Measurements from ENCODE around the gene ADAMTS9.
A peak's percentile ranks its signal among the peaks of the same experiment; 100 is the strongest.
"Not testable (repeated sequence)": the region's sequence is repeated elsewhere in the genome, so short reads cannot be mapped to it uniquely, and the experiment has no call there.

ADAMTS9 gene

DNA sequence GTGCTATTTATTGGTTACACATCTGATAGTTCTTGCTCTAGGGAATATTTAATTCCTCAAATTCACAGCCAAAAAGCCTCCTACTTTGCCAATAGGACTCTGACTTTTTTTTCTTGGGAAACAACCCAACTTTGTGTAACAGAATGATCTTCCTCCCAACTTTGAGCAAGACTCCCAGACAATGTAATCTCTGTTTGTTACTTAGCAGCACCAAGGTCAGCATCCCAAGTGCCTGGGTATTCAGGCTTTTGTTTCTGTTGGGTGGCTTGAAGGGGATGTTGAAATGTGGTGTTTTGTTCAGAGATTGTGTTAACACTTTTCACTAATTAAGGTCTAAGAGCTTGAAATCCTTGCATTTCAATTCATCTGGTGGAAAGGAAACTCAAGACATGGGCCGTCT is 115.8 kb downstream of the ADAMTS9 start:
- DNase-seq, result no peak

DNA sequence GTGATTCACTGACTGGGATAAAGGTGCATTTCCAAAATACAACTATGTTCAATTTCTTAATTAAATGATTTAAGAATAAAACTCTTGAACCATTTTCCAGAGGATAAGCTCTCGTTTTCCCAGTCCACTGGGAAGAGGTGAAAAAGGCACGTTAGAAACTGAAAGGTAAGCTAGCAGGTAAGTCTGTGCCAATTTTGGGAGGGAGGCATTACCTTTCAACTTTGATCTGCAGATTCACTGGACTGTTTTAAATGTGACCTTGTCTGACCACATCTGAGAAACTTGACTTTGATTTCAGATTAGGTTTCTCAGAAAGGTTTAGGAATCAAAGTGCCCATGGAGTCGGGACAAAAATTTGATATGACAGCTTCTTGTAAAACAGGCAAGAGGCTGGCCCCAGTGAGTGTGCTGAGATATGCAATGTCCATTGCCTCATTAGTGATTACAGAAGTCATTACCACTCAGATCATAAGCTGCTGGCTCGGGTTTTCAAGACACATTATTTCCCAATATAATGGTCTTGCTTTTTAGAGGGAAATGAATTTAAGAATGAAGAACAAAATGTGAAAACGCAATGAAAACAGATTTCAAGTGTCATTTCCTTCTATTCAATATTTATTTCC is 118.8 kb downstream of the ADAMTS9 start:
- DNase-seq, result peak; percentile 67

DNA sequence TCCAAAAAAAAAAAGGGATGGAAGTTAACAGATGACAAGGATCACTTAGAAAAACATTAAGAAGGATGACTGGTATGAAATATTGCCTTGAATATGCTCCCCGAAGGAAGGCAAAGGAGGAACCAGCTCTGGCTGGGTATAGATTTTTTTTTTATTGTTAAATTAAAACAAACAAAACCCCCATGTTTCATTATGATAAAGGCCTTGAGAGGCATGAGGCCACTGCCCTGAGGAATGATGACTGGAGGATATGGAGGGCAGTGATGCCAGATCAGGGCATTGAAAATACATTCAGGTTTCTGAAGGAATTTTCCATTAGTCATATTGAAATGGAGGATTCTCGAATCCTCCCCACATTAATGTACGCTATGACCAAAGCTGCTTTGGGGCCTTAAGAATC is 120.9 kb downstream of the ADAMTS9 start:
- DNase-seq, result no peak

DNA sequence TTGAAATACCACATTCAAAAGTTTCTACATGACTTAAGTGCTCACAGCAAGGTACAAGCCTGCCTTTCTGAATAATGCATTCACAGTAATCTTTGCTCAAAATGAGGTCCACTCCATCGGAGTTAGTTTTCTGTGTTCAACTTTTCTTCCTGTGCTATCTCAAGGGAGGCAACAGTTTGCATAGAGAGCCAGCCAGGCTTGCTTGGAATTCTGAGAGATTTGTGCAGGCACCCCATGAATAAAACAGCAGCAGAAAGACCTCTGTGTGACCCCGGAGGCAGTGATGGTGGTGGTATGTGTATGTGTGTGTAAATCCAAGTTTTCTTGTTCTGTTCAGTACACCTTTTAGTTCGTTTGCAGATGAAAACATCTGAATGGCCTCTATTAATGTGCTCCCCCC is 124.0 kb downstream of the ADAMTS9 start:
- DNase-seq, result peak; percentile 69

DNA sequence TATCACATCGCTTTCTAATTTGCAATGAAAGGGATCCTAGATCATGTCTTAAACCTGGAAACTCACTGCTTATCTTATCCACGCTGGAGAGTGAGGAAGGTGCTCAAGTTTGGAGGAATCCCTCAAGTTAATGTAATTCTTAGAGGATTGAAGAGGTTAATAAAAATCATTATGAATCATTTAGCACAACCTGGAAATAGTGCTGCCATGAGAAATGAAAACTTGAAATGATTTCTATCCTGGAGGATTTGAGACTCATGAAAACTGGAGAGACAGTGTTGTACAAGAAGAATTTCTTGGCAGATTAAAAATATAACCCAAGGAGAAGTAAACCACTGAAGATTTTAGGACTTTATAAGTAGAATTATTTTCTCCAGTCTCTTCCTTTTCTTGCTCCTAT is 125.9 kb downstream of the ADAMTS9 start:
- DNase-seq, result no peak

DNA sequence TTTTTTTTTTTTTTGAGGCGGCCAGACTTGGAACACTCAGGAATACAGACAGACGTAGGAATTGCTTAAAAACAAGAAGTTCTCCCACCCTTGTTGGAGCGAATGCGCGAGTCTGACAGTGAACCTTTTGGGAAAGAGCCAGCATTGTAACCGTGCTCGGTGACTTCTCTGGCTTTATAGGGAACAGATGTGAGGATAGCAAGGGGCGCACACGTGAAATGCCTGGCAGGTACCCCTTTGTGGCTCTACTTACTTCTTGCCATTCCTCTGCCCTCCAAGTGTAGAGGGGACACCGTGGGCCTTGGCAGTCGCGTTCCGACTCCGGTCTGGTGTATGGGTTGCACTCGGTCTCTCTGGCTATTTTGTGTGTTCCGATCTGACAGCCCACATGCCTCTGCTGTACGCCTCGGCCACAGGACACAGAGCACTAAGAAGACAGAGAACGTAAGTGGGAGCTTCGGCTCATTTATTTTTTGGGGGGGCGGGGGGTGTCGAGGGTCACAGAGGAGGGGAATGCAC is 126.4 kb downstream of the ADAMTS9 start:
- peak; percentile 55 for DNase-seq

DNA sequence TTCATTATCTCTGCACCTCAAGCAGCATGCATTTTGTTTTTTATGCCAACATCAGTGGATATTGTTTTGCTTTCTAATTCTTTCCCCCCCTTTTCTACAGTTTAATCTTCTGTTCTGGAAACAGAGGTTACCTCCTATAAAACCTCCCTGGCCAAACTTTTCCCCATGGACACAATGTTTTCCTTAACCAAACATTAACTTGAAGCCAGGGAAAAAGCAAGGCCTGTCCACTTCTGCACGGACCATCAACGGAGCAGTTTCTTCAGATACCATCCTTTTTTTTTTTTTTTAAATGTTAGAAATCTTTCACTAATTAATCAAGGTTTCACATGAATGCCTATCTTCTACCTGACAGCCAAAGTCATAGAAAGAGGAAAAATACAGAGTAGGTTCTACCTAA is 127.0 kb downstream of the ADAMTS9 start:
- DNase-seq, result no peak

DNA sequence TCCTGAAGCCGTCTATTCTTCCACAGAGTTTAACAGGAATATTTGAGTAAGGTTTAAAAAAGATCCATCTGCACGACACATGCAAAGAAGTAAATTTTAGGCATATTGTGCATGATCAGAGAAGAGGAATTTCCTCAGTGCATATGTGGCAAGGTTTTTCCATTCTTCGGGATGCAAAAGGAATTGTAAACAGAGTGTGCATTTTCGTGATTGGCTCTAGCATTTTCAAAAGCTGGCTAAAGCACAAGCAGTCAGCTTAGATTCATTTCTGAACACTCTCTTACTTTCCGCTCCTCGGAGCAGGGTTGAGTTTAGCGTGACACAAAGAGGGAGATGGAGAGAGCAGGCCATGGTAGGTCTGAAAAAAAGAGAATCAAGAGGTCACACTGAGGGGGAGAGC is 128.2 kb downstream of the ADAMTS9 start:
- peak; percentile 62 for DNase-seq

DNA sequence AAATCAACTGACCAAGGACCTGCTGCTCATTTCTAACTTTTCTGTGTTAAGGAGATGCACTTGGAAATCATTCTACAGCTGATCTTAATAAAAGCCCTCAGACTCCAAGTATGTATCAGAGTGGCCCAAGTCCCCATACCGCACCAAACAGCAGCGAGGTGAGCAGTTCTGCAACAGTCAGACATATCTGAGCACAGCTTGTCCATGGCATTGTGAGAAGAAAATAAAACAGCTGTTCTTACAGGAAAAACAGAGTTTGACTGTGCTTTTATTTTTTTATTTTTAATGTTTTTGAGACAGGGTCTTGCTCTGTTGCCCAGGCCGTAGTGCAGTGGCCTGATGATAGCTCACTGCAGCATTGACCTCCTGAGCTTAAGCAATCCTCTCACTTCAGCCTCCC is 131.8 kb downstream of the ADAMTS9 start:
- DNase-seq, result no peak

DNA sequence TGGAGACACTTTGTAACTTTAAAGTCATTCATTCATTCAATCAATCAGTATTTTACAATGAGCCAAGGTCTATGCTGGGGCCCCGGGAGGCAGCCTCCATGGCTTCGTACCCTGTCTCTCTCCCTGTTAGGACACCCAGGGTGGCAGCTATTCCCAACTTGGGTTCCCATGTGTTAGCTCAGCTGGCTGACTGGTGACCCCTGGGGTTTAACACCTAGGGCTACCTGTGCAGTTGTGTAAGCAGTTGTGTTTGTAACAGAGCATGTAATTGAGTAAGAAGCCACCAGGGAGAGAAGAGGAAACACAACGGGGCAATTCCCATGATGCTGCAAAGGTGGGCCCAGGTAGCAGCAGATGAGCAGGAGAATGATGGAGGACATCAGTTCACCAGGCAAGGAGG is 132.4 kb downstream of the ADAMTS9 start:
- DNase-seq, result no peak

DNA sequence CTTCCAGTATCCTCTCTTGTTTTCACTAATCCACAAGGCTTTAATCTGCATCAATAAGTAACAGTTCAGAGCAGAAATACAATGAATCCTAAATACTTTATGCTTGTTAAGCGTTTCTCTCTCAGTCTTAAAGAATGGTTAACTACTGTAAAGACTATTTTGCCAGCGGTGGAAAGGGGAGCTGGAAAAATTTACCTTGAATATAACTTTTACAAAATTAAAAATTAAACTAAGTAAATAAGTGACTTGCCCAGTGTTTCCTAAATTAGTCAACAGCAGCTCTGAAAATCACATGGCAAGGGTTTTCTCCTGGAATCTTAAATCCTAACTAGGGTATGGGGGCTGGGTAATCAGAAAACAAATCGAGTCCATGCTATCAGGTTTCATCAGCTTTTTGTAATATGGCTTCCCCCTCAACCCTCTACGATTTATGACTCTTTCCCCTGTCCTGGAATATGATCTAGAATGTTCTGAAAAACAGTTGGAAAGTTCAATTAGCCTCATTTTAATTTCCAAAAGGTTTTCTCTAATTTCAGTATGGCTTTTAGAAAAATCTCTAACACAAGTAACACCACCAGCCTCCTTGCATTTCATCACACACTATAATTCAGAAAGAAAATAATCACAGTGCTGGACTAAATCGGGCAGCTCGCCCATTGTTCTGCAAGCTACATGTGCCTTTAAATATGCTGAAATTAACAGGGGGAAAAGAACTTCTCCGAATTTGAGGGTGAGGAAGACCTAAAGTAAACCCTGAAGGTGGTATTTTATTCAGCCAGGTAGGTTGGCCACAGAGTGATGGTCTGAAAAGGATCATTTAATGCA is 133.5 kb downstream of the ADAMTS9 start:
- DNase-seq, result peak; percentile 22

DNA sequence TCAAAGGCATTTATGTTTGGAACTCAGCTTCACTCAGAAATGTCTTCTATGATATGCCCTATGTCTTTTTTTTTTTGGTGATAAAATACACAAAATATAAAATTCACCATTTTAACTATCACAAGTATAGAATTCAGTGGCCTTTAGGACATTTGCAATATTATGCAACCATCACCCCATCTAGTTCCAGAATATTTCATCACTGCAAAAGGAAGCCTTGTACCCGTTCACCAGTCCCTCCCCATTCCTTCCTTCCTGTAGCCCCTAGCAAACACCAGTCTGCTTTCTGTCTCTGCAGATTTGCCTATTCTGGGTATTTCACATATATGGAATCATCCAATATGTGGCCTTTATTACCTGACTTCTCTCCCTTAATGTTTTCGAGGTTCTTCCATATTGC is 134.8 kb downstream of the ADAMTS9 start:
- no peak for DNase-seq

DNA sequence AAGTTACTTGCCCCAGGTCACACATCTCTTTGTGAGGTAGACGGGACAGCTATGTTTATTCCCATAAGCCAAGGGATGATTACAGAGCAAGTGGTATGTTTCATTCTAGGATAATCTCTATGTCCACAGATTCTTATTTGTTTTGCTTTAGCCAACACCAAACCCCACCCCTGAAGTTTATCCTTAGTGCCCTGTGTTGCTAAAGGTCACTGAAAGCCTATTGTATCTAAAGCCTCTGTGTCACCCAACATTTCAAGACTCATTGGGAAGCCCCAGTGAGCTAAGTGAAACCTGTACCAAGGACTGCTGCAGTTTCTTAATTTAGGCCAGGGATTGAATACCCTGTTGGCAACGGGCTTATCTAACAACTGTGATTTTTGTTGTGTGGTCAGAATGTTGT is 135.6 kb downstream of the ADAMTS9 start:
- DNase-seq, result no peak

DNA sequence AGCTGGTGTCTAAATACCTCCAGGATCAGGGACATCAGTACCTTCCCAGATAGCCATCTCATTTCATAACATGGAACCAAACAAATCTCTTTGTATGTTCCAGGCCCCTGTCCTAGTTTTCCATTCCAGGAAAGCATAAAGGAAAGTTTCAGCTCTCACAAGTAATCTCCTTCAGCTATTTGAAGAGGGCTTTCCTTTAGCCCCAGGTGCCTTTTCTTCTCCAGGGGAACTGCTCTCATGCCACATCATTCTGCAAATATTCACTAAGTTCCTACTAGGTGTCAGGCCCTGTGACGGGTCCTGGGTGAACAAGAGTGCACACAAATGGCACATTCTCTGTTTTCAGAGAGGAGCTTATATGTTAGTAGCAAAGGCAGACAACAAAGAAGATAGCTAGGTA is 136.1 kb downstream of the ADAMTS9 start:
- DNase-seq, result no peak

DNA sequence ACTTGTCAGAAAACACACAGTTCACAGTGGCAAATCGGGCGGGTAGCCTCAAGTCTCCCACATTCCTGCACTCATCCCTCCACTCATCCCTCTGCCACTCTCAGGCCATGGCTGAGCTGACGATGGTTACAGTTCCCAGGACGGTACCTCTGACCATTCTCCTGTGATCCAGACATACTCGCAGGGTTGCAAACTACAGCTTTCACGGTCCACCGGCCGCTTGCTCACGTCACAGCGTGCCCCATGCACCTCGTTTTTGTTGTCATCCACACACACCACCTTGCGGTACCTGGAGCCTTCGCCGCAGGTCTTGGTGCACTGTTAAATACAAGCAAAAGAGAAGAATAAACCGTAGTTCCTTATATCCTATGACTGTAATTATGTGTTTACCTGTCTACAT is 137.1 kb downstream of the ADAMTS9 start:
- no peak for DNase-seq

DNA sequence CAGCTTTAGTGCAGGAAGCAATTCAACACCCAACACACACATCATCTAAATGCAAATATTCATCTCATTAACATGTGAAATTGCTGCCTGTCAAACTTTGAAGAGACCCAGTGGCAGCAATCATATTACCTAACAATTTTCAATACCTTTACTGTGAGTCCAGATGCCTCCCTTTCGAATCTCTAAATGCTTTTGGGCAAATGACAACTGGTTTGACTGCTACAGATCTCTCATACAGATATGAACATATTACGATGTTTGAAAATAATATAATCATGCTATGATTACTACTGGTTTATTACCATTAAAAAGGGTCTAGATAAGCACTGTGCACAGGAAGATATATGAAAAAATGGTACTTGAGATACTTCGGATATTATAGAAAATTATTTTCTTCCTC is 137.9 kb downstream of the ADAMTS9 start:
- no peak for DNase-seq

DNA sequence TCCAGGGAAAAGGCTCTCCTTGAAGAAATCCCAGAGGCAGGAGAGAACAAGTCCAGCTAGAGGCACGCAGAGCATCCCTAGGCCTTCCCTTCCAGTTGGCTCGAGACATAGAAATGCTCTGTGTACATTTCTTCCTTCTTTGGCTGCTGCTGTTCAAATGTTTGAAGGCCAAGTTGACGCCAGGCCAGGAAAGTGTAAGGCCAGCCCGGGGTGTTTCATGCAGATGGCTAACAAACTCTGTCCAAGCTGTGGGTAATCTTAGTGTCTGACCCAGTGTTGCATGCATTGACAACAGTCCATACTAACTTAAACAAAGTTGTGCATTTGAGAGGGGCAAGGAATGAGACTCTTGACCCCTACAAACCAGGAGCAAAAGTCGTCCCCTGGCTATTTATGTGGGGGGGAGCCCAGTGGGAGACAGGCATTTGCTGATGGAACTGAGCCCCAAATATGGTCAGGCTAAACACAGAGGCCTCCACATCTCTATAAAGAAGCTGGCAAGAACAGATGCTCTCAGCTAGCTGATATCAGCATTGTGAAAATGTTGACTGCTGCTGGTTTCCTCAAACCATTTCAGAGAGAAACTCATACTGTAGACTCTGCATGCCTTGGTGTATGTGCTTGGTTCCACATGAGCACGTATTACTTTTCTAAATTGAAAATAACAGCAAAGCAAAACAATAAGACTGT is 139.5 kb downstream of the ADAMTS9 start:
- DNase-seq, result peak; percentile 58

DNA sequence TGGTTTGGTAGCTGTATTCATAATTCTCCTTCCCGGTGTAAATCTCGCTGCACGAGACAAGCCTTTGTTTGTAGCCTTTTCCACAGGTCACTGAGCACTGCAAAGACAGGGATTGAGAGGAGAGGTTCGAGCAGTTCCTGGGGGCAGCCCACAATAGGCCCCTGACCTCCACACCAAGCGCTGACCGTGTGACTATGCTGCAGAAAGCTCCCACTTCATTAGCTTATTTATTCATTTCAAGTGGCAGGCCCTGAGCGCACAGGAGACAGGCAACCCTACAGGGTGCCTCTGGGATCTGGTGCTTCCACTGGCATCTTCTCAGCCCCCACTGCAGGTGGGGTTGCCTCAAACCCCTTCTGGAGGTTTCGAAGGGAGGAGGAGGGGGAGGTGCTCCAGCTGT is 140.9 kb downstream of the ADAMTS9 start:
- DNase-seq, result peak; percentile 75

DNA sequence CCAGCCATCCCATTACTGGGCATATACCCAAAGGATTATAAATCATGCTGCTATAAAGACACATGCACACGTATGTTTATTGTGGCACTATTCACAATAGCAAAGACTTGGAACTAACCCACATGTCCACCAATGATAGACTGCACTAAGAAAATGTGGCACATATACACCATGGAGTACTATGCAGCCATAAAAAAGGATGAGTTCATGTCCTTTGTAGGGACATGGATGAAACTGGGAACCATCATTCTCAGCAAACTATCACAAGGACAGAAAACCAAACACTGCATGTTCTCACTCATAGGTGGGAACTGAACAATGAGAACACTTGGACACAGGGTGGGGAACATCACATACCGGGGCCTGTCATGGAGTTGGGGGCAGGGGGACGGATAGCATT is 142.6 kb downstream of the ADAMTS9 start:
- DNase-seq, result not testable (repeated sequence)

DNA sequence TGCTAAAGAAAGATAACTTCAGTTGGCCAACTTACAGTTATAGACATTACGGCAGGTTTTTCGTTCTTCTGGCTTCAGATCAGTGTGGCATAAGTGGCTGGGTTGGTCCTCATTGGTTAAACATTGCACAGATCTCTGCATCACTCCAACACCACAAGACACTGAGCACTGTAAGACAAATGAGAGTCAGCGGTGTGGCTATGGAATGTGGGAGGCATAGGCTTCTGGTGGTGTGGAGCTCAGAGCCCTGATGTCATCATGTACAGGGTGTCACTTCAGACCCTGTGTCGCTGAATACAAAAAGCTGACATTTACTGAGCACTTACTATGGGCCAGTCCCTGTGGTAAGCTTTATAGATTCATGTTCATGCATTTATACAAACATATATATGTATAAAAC is 146.0 kb downstream of the ADAMTS9 start:
- no peak for DNase-seq

DNA sequence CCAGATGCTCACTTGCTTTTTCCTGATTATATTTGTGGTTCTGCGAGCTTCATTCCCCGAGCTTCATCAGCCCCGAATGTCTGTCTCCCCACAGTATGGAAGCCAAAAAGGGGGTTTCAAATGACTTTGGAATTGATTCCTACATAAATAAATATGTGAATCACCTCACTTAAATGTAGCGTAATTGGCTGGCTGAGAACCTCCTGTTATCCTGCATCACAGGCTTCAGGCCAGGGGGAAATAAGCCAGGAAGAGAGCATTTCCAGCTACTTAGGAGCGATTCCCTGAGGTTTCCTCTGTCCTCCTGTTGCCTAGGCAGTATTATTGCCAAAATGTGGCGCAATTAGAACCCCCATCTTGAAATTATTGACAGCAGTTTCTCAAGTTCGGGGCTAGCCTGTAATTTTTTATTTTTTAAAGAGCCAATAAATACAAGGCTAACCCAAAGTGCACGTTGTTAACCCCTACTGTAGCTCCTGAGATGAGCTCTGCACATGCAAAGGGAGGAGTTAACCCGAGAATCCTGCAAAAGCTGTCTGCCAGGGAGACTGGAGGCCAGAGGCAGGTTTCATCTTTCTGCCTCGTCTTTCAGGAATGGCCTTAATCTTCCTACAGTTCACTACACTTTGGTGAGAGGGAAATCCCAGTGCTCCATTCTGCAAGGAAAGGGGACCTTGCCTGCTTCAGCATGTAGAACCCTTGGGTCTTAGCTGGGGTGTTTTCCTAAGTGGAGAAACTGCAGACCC is 148.2 kb downstream of the ADAMTS9 start:
- peak; percentile 83 for DNase-seq

DNA sequence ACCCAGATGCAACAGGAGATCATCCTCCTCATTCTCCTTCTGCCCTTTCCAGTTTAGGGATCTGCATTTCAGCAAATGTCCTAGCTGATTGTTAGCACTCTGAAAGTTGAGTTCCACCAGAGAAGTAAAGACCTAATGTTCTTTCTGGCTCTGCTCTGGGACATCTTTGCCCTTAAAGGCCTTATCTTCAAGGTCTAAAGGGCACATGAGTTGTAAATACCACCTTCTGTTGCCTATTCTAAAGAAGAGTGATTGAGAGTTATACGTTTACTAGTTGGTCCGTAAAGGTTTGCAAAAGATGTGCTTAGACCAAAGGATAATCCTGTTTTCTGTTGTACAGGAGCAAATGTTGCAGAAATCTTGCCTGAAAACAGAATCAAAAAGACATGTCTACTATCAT is 151.6 kb downstream of the ADAMTS9 start:
- no peak for DNase-seq
